DMS114 treated with DMSO at 0.1 percent for 48 hours (cell line): ENCODE measurements around the gene NUTM2E.
"Not testable (repeated sequence)": the region's sequence is repeated elsewhere in the genome, so short reads cannot be mapped to it uniquely, and the experiment has no call there.

Source experiments
- DNase-seq: peaks from one replicate; lab custom pipeline; 2025; ENCODE audit not compliant: unreplicated experiment; lab: John Stamatoyannopoulos, UW

The NUTM2E gene, protein sequence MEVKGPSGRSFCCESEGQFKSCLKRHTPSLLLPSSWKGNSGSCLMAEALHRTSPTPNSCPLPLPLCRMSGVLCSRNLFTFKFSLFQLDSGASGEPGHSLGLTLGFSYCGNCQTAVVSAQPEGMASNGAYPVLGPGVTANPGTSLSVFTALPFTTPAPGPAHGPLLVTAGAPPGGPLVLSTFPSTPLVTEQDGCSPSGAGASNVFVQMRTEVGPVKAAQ (N-terminal part only)

DNA sequence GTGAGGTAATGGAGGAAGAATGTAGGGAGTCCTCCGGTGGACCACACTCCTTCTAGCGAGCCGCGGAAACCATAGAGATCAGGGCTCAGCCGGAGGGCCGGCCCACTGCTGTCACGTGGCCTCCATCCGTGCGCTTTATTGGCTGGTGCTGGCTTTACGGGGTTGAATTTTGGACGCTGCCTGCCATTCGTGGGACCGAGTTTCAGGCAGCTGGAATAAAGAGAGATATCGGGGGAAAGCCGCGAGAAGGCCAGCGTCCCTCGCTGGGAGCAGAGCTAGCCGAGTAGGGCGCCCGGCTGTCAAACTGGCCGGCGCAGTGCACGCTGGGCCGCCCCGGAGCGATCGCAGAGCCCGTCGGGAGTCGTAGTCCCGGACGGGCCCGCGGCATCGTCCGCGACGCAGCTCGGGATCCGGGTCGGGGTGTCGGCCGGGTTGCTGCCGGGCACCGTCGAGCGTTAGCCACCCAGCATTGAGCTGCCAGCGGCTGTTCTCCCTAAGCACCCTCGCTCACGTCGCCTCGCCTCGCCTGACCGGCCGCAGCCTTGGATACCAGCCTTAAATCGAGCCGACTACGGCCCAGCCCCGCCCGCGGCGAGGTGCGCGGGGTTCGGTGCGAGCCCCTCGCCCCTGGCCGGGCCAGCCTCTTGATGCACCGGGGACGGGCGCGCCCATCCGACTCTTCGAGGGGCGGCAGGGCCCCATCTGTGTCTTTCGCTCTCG, at the start of gene NUTM2E:
Gene NUTM2E (plus strand): TSS at position 244 of the 720 bp plus-strand sequence. CDS start 15,002 bp downstream, outside the sequence.
- peak; percentile 83 for DNase-seq

DNA sequence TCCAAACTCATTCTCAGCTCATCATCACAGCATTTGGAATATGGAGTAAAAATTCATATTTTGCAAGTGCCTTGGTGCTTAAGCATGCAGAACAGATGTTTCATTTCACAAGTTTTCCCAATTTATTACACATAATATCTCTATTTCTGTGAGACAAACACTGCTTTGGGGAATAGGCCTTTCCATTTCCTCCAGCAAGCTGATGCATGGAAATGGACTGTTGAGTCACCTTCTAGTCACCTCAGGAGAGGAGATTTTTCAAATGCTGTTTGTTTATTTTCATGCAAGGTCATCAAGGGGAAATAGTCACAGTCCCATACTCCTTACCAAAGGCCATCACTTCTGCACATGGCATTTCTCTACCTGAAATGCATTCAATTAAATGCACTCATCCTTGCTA, 48.5 kb upstream of the NUTM2E start:
- not testable (repeated sequence) for DNase-seq

DNA sequence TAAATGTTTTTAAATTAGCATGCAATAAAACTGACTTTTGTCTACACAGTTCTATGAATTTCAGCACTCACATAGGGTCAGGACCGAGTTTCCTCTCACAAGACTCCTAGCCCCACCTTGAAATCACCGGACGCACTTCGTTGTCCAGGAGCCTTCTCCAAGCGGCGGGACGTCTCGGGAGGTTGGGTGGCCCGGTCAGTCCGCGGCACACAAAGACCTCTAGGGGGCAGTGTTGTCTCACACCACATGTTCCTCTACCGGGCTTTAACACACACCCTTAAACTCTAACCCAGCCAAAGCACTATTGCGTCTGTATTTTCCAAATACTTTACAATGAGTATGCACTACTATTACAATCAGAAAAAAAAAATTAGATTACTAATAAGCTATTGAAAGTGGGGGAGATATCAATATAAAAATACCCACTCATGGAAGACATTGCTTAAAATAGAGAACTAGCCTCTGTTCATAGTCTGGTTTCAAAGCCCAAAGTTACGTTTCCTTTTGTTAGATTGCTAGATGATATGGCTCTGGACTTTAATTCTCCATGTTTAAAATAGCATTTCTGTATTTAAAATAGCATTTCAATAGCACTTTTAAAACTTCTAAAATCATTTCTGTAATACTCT, 47.1 kb upstream of the NUTM2E start:
- DNase-seq, result peak; percentile 30

DNA sequence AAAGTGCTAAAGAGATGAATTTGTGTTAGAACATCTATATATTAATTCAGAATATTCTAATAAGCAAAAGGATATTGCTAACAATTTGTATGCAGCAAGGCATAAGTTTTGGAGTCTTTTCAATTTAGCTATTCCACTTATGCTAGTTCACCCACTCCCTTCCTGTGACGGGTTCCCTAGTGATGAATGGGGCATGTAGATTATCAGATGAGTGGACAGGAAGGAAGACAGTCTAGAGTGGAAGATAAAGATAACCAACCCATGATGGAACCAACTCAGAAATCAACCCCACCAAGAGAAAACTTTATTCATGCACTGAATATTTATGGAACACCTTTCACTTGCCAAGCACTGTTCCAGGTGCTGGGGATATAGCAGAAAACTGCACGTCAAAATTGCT, 46.5 kb upstream of the NUTM2E start:
- DNase-seq, result not testable (repeated sequence)

DNA sequence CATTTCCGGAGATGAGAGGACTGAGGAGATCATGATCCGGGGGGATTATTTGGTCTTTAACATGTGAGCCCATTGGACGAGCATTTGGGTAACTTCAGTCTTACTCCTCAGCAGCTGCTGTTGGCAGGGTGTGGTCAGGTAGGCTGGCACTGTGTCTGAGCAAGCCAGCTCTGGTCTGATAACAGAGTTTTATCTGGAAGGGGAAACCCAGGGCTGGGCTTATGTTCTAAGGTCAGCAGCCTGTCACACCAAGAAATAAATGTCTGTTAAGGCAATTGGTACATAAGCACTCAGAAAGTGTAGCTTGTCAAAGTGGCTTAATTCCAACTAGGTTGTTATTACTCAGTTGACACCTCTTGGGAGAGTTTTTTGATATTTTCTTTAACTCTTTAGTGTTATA, 45.0 kb upstream of the NUTM2E start:
- DNase-seq, result not testable (repeated sequence)

DNA sequence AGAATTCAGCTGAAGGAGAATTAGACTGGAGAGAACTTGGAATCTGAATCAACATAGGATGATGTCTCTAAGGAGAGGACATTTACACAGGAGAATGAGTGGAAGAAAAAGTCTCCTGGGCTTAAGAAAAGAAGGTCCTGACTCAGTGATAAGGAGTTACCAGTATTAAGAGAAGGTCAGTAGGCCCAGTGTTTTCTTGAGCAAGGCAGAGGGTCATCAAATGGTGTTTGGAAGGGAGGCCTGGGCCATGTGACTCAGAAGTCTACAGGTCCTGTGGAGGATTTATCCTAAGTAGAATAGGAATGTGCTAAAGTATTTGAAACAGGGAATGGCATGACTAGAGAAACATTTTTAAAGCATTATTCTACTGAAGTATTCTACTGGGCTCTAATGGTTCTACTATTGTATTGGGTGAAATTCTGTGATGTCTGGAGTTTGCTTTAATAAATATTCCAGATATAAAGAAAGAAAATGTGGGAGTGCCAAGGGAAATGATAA, 39.0 kb upstream of the NUTM2E start:
- DNase-seq, result not testable (repeated sequence)

DNA sequence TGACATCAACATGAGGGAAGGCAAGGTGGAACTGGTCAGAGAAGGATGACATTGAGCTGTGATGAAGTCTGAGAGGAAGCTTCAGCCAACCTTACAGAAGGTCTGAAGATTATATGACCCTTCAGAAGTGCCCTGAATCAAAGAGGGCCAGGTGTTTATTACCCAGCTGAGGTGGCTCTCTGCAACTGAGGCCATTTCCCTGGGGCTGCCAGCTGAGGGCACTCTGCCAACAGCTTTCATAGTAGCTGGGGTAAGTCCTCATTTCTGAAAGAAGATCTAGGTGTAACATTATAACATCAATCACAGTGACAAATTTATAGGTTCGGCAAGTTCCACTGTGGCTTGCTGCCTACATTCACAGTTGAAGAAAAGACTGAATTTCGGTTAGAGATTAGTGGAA, 37.2 kb upstream of the NUTM2E start:
- DNase-seq, result not testable (repeated sequence)

DNA sequence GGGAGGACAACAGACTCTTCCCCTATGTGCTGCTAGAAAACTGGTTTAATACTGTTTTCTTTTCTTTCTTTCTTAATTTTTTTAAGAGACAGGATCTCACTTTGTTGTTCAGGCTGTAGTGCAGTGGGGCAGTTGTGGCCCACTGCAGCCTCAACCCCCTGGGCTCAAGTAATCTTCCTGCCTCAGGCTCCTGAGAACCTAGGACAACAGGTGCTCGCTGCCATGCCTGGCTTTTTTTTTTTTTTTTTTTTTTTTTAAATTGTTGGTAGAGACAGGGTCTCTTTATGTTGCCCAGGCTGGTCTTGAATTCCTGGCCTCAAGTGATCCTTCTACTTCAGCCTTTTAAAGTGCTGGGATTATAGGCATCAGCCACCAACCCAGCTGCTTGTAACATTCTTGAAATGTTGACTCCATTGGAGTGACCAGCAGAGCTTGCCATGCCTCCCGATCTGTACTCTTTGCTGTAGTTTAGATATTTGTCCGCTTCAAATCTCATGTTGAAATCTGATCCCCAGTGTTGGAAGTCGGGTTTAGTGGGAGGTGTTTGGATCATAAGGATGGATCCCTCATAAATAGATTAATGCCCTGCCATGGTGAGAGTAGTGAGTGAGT, 34.5 kb upstream of the NUTM2E start:
- DNase-seq, result not testable (repeated sequence)

DNA sequence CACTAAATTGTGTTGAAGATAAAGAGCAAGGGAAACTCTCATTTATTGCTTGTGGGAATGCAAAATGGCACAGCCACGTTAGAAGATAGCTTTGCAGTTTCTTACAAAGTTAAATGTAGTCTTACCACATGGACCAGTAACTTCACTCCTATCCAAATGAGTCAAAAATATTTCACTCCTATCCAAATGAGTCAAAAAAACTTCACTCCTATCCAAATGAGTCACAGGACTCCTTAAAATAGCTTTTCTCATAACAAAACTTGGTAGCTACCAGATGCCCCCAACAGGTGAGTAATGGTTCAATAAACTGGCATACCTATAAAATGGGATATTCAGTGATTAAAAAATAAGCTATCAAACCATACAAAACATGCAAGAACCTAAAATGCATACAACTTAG, 27.2 kb upstream of the NUTM2E start:
- not testable (repeated sequence) for DNase-seq

DNA sequence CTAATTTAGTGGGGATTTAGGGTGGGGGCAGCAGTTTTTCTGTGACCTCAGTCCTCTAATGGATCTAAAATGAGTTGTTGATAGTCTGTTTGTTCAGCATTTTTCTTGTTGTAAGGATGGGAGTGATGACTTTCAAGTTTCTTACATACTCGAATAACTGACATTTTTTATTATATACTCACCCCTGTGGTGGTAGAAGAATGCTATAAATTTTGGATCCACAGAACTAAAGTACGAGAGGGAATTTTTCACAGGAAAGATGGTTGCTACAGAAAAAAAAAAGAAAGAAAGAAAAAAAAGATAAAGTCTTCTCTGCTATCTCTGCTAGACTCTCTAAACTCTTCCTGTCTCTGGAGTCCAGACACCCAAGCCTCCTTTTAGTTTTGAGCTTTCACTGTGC, 20.7 kb upstream of the NUTM2E start:
- DNase-seq, result not testable (repeated sequence)

DNA sequence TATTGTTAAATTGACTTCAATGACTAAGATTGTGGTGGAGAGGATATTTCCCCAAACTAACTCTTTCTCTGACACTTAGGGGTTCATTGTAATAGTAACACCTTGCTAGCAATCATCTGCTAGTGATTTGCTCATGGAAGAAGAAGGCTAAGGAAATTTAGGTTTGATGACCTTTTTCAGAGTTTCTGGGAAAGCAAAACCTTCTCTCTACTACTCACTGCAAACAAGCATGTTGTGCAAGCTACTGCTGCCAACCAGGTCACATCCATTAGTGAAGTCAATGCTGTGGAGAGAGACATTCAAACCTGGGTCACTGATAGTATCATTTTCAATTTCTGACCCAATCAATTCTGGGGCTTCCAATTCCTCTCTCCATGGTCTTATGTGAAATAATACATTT, 14.6 kb upstream of the NUTM2E start:
- DNase-seq, result not testable (repeated sequence)

DNA sequence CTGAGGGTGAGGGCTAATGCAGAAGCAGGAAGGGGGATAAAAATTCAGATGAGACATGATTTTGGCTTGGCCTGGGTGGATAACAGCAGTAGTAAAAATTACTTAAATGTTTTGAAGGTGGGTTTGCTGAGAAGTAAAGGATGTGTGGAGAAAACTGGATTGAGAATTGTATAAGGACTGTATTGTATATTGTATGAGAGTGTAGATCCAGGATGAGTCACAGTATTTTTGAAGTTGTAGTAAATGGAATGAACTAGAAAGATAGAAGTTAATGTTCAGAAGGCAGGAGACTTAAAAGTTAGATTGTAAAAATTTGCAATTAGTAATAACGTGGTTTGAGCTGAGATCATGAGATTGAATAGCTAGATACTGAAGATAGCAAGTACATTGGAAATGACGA, 10.2 kb upstream of the NUTM2E start:
- not testable (repeated sequence) for DNase-seq

DNA sequence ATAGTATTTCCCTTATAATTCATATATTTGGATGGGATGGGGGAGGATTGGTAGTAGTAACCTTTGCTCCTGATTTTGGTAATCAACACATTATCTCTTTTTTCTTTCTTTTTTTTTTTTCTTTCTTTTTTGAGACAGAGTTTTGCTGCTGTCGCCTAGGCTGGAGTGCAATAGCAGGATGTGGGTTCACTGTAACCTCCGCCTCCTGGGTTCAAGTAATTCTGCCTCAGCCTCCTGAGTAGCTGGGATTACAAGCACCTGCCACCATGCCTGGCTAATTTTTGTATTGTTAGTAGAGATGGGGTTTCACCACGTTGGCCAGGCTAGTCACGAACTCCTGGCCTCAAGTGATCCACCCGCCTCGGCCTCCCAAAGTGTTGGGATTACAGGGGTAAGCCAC, 3.2 kb upstream of the NUTM2E start:
- not testable (repeated sequence) for DNase-seq

DNA sequence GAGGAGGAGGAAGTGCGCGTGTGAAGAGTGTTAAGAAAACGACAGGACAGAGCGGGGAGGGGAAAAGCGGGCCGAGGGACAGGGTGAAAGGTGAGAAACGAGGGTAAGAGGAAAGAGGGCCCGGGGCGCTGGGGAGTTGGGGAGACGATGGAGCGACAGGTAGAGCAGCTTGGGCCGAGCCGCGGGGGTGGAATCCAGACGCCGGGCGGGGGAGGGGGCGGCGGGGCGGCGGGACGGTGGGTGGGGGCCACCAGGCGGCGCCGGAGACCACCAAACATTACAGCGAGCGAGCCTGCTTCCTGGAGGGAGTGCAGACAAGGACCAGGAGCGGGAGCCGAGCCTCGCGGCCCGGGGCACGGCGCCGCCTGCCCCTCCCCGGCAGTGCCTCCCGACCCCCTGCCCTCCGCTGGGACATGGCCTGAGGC, 940 bp upstream of the NUTM2E start:
- not testable (repeated sequence) for DNase-seq

DNA sequence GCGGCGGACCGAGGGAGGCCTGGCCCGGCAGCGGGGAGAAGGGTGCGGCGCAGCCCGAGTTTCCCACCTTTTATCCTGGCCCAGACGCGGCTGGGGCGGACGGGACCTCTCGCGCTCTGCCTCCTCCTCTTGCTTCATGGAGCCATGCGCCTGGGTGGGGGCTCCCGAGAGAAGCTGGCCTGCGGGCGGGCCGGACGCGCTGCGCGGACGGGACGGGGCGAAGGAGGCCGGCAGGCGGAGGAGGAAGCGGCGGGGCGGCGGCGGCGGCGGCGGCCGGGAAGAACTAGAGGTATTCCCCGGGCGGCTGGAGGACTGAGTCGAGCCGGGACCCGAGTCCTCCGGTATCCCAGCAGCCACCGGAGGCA, 426 bp upstream of the NUTM2E start:
- not testable (repeated sequence) for DNase-seq

DNA sequence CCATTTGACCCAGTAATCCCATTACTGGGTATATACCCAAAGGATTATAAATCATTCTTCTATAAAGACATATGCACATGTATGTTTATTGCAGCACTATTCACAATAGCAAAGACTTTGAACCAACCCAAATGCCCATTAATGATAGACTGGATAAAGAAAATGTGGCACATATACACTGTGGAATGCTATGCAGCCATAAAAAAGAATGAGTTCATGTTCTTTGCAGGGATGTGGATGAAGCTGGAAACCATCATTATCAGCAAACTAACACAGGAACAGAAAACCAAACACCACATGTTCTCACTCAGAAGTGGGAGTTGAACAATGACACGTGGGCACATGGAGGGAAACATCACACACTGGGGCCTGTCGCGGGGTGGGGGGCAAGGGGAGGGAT, 7.3 kb downstream of the NUTM2E start:
- DNase-seq, result not testable (repeated sequence)

DNA sequence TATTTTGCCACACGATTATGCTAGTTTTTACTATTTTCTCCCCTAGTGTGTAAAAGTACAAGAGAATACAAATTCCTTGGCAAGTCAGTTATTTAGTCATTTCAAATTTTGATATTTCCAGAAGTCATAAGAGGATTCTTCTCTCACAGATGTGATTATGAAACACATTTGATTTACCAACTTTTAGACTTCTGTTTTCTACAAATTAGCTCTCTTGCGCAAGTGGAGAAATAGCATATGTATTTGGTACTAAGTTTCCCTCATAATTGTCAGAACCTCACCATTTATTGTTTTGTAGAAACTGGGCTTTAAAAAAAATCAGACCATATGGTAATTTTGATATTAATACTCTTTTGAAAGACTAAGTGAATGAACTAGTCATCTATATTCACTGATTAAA, 9.4 kb downstream of the NUTM2E start:
- DNase-seq, result not testable (repeated sequence)

DNA sequence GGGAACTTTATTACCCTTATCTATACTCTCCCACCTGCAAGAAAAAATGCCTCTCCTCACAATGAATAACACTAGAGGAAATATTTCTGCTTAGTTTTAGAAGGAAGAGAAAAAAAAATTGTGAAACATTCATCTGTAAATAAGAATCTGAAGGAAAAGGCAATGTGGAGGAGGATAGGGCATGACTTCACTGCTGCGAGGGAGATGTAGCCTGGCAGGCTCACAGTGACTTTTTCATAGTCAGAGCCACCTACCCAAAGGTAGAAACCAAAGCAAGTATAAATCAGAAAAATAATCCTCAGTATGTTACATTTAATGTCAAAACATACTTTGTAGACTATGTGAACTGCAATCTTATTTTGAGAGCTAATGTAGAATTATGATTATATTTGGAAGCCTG, 10.4 kb downstream of the NUTM2E start:
- not testable (repeated sequence) for DNase-seq

DNA sequence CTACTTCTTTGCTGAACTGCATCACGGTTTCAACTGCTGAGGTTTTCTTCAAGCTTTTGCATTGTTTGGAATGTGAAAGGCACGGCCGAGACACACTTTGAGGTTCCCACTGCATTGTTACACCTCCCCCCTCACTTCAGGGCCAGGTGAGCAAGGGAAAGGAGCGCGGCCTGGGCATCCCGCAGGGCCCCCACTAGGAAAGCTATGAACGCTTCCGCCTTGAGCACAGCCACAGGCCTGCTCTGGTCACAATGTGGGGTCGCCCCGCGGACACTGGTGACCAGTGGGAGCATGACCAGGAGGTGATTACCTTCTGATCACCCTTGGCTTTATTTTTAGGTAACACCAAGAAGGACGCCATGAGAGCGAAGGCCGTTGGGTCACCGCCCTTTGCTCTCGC, 11.9 kb downstream of the NUTM2E start:
- not testable (repeated sequence) for DNase-seq

DNA sequence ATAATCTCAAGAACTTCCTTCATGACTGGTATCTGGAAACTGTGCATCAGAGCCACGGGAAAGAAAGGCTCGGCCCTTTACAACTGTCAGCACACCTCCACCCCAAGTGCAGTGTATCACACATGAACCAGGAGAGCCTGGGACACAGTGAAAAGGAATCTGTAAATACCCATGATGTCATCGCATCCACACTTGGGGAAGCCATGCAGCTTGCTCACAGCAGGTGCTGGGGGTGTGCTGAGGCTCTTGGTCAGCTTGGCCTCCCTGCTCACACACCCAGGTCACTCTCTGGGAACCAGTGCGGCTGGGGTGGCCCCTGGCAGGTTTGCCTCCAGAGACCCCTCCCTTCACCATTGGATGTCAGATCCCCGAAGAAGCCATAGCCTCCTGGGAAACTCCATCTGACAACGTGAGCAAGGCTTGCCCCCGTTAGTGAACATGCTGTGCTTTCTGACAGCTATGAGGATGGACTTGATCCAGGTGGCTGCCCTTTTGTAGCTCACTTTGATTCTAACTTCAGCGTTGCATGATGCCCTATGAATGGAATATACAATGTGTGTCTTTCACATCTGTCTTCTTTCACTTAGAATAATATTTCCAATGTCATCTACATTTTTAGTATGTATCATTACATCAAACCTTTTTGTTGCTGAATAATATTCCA, 26.8 kb downstream of the NUTM2E start:
- not testable (repeated sequence) for DNase-seq

DNA sequence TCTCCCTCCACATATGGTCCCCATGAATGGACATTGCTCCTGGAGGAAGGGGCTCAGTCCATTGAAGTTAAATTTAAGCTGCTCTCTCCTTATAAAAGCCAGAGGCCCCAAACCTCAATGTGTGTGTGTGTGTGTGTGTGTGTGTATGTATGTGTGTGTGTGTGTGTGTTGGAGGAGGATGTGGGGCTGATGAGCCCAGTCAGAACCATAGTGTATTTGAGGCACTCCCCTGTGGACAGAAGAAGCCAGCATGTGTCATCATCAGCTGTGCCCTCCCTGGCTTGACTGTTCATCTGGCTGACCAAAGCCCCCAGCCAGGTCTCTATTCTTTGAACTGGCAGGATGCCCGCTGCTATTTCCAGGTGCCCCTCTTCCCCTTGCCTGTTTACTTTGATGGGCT, 35.7 kb downstream of the NUTM2E start:
- not testable (repeated sequence) for DNase-seq
